Measurements from ENCODE around the gene EMILIN3.
A peak's percentile ranks its signal among the peaks of the same experiment; 100 is the strongest.

EMILIN3 gene

DNA sequence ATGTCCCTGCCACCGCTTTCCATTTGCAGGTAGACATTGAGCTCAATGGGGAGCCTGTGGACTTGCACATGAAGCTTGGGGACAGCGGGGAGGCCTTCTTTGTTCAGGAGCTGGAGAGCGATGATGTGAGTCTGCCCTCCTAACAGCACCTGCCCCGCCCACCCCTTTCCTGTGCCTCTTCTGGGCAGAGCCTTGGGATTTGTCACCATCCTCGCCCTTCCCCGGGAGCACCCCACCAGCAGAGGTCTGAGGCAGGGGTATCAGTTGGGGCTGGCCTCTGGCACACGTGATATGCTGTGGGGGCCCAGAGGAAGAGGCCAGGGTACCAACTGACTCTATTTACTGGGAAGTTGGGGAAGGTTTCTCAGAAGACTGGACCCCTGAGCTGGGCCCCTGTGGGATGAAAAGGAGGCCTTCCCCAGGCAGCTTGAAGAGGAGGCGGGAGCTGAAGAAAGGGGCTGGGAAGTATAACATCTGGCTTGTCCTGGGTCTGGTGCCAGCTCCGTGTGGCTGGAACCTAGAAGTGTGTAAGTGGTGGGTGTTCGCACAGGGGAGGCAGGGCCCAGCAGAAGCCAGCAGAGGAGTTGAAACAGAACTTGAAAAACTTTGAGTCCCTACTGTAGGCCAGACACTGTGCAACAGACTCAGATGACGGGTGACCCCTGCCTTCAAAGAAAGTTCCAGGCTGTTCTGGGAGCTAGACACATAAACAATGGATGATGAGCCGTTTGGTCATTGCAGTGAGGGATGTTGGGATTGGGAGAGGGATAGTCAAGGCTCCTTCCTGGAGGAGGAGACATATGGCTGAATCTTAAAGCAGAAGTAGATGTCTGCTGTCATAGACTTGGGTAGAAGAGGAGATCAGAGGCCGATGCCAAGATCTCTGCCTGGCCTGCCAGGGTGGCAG, 18.8 kb downstream of the EMILIN3 start:
- DNase-seq (ENCODE audit: low spot score) = no peak

DNA sequence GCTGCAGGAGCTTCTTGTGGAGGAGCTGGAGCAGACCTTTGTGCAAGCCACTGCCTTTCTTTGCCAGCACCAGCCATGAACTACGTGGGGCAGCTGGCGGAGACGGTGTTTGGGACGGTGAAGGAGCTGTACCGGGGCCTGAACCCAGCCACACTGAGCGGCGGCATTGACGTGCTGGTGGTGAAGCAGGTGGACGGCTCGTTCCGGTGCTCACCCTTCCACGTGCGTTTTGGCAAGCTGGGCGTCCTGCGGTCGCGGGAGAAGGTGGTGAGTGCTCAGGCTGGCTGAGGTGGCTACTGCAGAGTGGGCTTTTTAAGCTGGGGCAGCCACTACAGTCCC, 20.9 kb downstream of the EMILIN3 start:
- no peak for DNase-seq (ENCODE audit: low spot score)

DNA sequence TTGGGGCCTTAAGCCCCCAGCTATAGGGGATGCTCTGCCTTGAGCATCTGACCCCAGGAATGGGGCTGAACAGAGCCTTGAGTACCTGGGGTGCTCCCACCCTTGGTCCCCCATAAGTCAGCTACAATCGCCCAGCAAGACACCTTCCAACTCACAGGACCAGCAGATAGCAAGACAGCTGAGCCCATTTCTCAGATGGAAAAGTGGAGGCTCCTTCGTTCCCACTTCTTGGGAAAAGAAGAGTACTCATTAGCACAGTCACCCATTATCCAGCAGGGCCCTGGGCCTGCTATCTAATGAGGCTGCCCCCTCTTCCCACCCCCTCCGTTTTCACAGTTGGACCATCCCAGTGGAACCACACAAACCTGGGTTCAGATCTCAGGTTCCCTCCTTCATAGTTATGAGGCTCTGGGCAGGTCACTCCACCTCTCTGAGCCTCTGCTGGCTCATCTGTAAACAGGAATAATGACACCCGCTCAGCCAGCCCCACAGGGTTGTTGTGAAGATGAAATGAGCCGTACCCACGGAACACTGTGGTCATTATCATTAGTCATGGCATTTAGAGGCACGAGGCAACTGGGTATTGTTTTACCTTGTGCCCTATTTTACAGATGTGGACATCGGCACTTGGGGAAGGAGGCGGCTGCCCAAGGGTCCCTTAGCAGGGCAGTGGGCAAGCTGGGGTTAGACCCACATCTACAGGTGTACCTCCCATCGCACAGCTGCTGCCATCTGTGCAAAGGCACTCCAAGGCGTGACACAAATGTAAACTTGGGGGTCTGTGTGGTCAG, 21.5 kb downstream of the EMILIN3 start:
- peak; percentile 38 for DNase-seq (ENCODE audit: low spot score)

DNA sequence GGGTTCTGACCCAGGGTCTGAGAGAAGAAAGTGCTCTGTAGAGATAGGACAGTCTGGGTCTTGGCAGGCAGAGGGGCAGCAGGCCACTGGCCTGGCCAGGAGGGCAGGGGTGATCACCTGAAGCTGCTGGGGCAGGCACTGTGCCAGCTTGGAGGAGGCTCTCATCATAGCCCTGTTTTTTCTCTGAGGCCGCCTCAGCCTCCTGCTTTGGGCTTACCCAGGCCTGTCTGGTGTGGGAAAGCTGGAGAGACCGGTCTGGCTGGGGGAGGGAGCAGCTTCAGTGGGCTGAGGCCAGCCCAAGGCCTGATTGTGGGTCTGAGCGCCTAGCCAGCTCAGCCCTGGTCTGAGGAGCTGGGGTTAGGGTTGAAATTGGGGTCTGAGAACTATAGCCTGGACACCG, 22.1 kb downstream of the EMILIN3 start:
- DNase-seq (ENCODE audit: low spot score) = no peak

DNA sequence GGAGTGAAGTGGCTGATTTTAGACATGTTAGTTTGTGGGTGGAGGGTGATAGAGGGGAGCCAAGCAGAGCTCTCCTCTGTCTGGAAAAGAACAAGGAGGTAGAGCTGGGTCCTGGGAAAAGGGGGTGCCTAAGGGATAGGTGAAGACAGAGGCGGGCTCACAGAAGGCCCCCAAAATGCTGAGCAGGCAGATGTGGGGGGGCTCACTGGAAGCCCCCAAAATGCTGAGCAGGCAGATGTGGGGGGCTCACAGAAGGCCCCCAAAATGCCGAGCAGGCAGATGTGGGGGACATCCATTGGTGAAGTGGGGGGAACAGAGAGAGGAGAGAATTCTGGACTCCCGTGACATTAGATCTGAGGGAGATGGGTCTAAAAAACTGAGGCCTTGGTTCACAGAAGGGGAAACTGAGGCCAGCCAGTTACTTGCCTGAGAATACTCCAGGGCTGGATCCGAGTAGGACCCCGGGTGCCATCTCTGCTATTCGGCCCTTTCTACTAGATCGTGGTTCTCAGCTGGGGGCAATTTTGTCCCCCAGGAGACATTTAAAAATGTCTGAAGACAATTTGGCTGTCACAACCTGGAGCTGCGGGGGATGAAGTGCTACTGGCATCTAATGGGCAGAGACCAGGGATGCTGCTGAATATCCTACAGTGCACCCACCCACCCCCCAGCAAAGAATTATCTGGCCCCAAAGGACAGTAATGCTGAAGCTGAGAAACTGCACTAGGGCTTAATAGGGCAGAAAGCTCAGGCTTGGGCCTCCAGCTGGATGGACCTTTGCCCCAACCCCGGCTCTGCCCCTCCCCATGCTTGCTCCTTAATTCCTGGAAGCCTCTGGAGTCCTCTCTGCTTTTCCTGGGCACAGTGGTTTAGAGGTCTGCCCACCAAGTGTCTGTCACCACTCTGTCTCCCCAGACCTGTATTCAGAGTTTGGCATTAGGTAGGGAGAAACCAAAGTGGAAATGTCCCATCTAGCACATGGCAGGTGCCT, 23.8 kb downstream of the EMILIN3 start:
- no peak for DNase-seq (ENCODE audit: low spot score)

DNA sequence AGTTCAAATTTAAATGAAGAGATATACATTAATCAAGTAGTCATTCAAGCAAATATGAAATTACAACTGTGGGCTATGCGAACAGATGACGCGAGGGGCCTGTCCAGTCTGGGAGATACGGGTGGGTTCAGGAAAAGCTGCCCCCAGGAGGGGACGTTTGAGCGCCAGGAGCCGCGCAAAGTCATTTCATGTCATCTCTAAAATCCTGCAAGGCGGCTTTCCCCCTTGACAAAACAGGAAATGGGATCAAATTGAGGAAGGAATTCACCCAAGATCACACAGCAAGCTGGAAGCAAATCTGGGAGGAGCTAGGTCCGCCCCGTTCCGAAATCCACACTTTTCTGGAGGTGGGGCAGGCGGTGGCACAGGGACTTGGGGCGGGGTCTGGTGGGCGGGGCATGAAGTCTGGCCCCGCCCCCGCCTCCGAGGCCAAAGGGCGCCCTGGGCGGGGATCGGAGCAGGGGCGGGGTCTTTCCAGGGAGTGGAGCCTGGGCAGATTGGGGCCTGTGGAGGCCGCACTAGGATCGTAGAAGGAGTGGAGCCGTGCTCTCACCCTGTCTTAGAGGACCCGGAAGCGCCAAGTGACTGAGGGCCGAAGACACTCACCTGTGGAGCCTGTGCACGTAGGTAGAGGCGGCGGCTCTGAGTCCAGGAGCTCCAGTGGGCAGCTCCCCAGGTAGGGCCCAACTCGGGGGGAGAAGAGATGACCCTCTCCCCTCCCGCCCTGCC, 26.1 kb downstream of the EMILIN3 start, which contains the start of gene LPIN3:
TSS of gene LPIN3 (plus strand) at position 495 of the 729 bp plus-strand sequence. CDS start 4,983 bp downstream, outside the sequence.
- peak; percentile 95 for DNase-seq (ENCODE audit: low spot score)

DNA sequence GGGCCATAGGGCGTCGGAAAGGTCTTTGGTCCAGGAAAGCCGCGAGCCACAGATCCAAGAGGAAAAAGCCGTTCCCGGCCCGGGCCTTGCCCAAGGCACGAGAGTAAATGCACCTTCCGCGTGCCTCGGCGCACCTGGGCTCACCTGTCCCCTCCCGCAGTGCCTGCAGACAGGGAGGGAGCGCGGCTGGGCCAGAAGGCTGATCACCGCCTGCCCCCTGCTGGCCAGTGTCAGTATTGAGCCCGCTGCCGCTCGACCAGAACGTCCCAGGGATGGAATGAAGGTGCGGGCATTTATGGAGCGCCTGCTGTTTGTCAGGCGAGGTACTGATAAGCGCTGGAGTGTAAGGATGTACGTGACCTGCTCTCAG, 26.7 kb downstream of the EMILIN3 start:
- peak; percentile 88 for DNase-seq (ENCODE audit: low spot score)

DNA sequence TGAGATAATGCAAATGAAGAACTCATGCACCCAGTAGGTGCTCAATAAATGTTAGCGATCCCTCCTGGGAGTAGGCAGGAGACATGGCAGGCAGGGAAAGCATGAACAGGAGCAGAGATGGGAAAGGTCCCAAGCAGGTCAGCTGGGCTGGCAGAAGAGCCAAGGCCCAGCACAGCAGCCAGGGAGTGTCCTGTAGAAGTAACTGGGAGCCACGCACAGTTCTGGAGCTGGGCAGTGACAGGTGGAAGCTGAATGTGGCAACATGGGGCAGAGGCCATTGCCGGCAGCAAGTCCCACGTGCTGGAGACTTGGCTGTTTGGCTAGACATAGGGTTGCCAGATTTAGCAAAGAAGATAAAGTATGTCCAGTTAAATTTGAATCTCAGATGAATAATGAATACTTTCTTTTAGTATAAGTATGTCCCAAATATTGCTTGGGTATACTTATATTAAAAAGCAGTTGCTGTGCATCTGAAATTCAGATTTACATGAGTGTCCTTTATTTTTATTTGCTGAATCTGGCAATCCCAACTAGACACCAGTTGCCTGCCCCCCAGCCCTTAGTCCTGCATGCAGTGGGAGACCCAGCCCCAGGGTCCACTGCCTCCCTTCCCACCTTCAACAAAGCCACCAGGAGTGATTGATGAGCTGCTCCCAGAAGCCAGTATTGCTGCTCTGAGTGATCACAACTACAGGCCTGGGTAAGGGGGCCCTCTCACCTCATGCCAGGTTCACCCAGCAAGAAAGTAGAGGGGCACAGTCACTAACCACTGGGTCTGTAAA, 29.7 kb downstream of the EMILIN3 start:
- DNase-seq (ENCODE audit: low spot score) = no peak

DNA sequence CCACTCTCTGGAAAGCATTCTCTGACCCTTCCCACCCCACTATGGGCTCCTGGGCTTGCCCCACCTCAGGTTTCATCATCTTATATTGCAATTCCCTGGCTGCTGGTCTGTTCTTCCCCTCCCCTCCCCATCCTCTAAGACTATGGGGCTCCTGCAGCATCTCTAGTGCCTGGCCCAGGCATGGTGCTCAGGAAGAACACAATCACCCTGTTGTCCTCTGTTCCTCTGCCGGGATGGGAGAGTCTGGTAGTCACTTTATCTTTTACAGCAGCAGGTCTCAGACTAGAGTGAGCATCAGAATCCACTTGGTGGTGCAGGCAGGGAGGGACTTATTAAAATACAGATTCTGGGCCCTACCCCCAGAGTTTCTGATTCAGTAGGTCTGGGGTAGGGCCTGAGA, 31.0 kb downstream of the EMILIN3 start:
- DNase-seq (ENCODE audit: low spot score) = no peak

DNA sequence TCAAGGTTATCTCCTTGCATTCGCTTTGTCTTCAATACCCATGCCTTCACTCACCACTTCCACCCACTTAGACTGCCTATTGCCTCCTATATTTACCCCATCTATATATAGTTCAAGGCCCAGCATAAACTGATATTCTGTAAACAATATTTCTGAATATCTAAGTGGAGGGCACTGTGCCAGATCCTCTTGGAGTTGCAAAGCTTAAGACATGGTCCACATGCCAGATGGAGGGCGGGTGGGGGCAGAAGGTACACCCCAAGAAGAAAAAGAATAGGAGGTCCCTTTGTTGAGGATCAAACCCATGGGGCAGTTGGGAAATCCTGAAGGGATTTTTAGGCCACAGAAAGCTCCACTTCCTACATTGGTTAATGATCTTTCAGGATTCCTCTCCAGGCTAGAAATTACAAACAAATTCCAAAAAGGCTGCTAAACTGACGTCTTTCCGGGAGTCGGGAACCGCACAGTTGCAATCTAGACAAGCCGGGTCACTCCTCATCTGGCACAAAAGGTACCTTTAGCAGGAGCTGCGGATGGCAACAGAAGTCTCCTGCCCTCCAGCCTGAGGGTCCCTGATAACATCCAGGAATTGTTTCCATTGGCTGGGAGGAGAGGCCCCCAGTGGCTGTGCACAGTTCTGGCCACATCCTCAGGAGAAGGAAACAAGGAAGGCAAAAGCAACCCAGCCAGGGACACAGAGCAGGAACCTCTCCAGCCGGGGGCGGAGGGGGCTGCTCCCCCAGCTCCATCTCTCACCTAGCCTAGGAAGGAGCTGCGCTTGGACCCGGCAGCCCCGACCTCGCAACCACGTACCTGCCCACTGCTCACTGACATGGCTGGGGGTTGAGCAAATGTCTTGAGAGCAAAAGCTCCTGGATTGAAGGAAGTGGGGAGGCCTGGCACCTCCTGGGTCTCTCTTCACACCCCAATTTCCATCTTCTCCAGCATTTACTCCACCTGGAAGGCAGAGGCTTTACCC, 31.9 kb downstream of the EMILIN3 start:
- peak; percentile 70 for DNase-seq (ENCODE audit: low spot score)

DNA sequence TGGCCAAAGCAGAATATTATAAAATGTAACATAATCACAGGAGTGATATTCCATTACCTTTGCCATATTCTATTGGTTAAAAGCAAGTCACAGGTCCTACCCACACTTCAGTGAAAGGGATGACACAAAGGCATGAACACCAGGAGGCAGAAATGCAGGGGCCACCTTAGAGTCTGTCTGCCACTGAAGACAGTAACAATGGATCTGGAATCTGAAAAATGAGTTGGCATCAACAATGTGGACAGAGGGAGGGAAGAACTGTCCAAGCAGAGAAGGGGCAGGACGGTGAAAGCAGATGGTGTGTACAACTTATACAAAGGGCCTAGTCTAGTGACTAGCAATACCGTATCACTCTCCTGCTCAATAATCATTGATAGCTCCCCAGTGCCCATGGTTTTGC, 32.6 kb downstream of the EMILIN3 start:
- peak; percentile 30 for DNase-seq (ENCODE audit: low spot score)

DNA sequence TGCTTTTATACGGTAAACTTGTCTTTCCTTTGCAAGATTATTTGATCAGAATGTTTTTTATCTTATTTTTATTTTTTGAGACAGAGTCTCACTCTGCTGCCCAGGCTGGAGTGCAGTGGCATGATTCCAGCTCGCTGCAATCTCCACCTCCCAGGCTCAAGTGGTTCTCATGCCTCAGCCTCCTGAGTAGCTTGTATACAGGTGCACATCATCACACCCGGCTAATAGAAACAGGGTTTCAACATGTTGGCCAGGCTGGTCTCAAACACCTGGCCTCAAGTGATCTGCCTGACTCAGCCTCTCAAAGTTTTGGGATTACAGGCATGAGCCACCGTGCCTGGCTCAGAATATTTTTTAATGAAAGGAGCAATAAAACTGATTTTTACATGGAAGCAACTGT, 34.9 kb downstream of the EMILIN3 start:
- DNase-seq (ENCODE audit: low spot score) = no peak

DNA sequence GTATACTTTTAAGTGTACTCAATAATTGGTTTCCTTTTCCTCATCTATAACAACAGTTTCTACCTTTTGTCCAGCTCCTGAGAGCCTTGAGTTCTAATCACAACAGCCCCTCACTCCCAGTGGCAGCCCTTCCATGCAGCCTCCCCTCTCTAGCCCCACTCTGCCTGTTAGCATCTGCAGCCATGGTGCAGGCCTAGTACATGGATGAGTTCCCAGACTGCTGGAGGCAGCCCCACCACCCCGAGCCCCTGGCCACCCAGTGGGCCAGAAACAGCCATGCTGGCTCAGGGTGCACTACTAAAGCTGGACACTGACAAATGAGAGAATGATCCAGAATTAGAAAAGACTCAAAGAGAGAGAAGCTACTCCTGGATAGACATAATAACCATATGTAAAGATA, 35.7 kb downstream of the EMILIN3 start:
- DNase-seq (ENCODE audit: low spot score) = no peak

DNA sequence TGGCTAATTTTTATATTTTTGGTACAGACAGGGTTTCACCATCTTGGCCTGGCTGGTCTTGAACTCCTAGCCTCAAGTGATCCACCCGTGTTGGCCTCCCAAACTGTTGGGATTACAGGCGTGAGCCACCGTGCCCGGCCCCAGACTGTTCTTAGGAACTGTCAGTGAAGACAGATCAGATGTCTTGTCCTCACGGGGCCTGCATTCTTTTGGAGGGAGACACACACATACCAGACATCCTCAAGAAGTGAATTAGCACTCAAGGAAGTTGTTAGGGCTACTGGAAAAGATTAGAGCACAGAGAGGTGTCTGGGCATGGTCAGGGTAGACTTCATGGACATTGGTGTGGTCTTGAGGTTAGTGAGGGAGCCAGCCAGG, 36.3 kb downstream of the EMILIN3 start:
- DNase-seq (ENCODE audit: low spot score) = peak; percentile 76

DNA sequence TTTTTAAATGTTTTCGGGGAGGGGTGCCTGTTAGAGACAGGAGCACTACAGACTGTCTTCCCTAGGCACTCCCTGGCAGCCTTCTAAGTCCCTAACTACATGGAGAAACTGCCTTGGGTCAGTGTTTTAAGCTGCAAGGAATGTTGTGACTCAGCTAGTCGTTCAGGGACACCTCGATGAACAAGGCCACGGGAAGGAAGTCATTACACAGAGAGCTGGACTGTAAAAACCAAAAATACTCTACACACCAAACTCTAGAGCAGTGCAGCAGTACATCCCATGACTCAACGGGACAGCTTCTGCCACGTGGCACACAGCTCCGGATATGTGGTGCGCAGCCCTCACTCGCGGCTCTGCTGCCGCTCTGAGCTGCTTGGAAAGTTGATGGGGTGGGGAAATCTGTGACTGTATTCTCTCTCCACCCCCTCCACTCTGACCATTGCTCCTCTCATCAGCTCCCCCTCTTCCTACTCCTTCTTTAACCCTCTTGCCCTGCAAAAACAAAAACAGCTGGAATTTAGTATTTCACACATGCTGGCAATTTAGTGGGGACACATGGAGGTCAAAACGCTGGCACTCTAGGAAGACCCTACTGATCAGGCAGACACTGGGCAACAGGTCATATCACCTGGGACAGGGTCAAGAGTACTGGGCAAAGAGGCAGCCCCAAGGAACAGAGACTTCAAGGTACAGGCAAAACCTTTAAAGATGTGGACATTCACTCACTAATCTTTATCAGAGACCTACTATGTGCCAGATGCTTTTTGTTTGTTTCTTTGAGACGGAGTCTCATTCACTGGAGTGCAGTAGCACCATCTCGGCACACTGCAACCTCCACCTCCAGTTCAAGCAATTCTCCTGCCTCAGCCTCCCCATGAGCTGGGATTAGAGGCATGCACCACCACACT, 36.9 kb downstream of the EMILIN3 start:
- peak; percentile 100 for DNase-seq (ENCODE audit: low spot score)

DNA sequence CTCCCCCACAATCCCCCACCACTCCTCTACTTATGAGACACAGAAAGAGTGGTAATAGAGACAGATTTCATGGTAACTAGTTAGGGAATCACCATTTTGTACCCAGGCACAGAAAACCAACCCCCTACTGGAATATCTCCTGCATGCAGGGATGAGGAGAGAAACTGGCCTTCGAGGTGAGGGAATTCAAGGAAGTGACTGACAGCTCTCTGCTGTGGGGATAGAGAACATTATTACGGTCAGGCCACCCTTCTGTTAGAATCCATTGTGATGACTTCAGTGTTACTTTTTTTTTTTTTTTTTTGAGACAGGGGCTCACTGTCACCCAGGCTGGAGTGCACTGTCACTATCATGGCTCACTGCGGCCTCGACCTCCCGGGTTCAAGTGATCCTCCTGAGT, 39.4 kb downstream of the EMILIN3 start:
- DNase-seq (ENCODE audit: low spot score) = no peak

DNA sequence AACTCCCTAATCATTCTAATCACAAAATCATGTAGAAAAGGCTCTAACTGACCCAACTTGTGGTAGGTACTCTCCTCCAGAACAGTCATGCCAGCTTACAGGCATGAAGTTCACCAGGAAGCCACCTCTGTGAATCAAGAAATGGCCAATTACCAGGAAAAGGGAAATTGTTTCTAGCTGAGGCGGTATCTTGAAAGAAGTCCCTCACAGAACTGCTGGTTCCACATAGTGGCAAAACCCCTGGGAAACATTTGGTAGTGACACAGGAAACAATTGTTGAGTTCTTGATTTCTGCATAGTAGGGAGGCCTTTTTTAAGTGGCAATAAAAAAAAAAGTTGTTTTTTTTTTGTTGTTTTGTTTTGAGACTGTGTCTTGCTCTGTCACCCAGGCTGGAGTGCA, 45.6 kb downstream of the EMILIN3 start:
- DNase-seq (ENCODE audit: low spot score) = no peak

DNA sequence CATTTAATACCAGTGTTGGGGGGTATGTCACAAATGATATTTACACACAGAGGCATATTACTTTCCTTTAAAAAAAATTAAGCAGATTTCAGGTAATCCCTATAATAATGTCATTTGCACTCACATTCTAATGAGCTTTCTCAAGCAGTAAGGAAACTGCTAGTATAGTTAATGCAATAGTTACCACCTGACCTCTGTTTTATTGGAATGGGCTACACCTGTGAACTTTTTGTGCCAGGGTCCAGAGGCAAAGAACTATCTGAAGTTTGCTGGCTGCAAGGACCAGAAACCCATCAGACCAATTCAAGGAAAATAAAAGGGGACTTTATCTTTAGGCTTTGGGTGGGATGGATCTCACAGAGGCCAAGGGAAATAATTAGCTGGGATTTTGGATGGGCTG, 46.2 kb downstream of the EMILIN3 start:
- DNase-seq (ENCODE audit: low spot score) = no peak
